ENCODE measurements around the gene KLHL22. TPM values are rescaled to one million over a fixed set of nuclear protein-coding genes. Genes with fewer than 3 reads are reported as not detected.

Gene KLHL22
- total and polyA plus RNA-seq, 7 donors: 8.4 to 24.3 (median 14.6) TPM

DNA sequence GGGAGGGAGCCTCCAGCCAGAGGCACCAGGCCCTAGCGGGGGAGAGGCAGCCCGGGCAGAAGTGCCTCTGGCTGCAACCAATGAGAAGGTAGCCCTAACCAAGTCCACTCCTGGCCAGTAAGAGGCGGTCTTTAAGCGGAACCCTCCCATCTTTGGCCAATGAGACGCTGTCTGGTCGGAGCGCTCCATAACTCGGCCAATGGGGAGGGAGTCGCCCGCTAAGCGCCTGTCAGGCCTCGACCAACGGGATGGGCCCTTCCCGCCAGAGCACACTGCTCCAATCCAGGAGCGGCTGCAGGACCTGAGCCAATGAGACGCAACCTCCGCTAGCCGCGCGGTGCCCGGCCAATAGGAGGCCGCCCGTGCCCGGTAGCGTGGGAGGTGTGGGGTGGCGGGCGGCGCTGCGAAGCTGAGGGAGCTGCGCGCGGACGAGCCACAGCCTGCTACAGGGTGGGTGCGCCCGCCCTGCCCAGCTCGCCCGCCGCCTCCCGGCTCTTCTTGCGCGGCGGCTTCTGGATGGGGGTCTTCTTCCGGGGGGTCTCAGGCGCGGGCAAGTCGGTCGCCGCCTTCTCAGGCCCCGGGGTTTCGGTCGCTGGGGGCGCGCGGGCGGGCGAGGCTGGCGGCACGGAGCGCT, 70.5 kb downstream of the KLHL22 start:
- TF ChIP-seq, protein P1, sequence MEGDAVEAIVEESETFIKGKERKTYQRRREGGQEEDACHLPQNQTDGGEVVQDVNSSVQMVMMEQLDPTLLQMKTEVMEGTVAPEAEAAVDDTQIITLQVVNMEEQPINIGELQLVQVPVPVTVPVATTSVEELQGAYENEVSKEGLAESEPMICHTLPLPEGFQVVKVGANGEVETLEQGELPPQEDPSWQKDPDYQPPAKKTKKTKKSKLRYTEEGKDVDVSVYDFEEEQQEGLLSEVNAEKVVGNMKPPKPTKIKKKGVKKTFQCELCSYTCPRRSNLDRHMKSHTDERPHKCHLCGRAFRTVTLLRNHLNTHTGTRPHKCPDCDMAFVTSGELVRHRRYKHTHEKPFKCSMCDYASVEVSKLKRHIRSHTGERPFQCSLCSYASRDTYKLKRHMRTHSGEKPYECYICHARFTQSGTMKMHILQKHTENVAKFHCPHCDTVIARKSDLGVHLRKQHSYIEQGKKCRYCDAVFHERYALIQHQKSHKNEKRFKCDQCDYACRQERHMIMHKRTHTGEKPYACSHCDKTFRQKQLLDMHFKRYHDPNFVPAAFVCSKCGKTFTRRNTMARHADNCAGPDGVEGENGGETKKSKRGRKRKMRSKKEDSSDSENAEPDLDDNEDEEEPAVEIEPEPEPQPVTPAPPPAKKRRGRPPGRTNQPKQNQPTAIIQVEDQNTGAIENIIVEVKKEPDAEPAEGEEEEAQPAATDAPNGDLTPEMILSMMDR (IDR thresholded peaks at IDR 0.05): no peak
- Histone ChIP-seq H3K27me3 (ENCODE audit: insufficient read depth in 3 of 3, low read length in 2 of 3) (no peaks in the 10 kb centered on the region), H3K4me3 (peak overlapping the region; percentile 18), H3K9me3 (no peaks in the 10 kb centered on the region), H3K4me1 (peaks cover 13% of the 10 kb centered on the region), H3K36me3 (ENCODE audit: insufficient read depth in 1 of 2, low read depth in 1 of 2) (no peaks in the 10 kb centered on the region), H3K27ac (no peak overlapping the region)
- DNase-seq (peak in 1 of 2 donors; percentile 80), ATAC-seq (peak in 1 of 4 donors; percentile 20)
- intact Hi-C loops (cut with DNase I): no loop called here
- 84 to 86% (median 86%) methylated on average over 53 to 59 of the region's 59 CpGs for WGBS, 3 donors

DNA sequence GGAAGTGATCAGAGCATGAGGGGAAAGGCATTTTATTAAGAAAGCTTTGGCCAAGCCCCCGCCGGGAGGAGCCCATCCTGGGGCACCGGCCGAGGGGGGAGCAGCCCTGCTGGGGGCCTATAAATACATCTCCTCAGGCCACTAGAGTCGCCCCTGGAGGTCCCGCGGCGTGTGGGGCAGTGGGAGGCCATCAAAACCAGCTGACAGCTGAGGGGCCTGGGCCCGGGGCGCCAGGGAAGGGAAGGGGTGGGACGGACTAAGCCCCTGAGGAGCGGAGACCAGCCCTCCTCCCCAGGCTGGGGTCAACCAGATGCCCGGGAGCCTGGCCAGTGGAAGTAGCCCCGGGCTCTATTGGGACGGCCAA, 71.0 kb downstream of the KLHL22 start:
- no peak overlapping the region for H3K4me3 ChIP-seq
- H3K27ac ChIP-seq: peak overlapping the region; percentile 23
- 77 to 79% (median 78%) methylated on average over 14 to 15 of the region's 15 CpGs for WGBS, 3 donors

DNA sequence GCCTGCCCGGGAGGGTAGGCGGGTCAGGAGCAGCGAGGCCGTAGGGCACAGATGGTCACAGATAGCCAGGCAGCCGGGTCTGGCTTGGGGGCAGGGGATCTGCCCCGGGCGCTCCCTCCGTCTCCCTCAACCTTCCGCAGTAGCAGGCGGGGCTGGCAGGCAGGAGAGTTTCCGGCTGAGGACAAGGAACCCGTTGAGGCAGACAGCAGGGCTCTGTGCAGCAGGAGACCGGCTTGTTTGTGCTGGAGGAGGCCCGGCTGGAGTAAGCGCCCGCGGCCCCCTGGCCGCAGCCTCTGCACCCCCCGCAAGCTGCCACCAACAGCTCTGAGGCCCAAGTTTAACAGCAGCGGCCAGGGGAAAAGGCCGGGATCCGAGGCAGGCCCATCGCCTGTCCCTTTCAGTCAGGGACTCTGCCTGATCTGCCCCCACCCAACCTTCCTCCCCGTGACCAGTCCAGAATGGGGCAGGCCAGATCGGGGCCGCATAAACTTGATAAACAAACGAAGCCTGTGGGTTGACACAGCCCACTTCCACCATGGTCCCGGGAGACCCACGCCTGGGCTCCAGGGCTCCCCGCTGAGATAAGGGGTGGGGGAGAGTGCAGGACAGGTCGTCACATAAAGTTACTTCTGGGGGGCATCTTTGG, 71.6 kb downstream of the KLHL22 start:
- DNase-seq (peak in 1 of 2 donors; percentile 46), ATAC-seq (no peak)
- Histone ChIP-seq H3K9me3 (no peaks in the 10 kb centered on the region), H3K27ac (peak overlapping the region; percentile 2), H3K4me1 (peaks cover 13% of the 10 kb centered on the region), H3K36me3 (ENCODE audit: insufficient read depth in 1 of 2, low read depth in 1 of 2) (no peaks in the 10 kb centered on the region), H3K27me3 (ENCODE audit: insufficient read depth in 3 of 3, low read length in 2 of 3) (no peaks in the 10 kb centered on the region), H3K4me3 (no peak overlapping the region)
- TF ChIP-seq, protein P1 (IDR thresholded peaks at IDR 0.05): no peak
- WGBS, 3 donors: 63 to 70% (median 66%) methylated on average over 30 to 31 of the region's 31 CpGs
- intact Hi-C loops (cut with DNase I): no loop called here

More for the DNA sequence above, 71.0 kb downstream of the KLHL22 start:
- Histone ChIP-seq H3K9me3 (no peaks in the 10 kb centered on the region), H3K27me3 (ENCODE audit: insufficient read depth in 3 of 3, low read length in 2 of 3) (no peaks in the 10 kb centered on the region), H3K4me1 (peaks cover 13% of the 10 kb centered on the region), H3K36me3 (ENCODE audit: insufficient read depth in 1 of 2, low read depth in 1 of 2) (no peaks in the 10 kb centered on the region)
- ATAC-seq (no peak), DNase-seq (no peak)
- intact Hi-C loops (cut with DNase I): no loop called here
- TF ChIP-seq, protein P1 (IDR thresholded peaks at IDR 0.05): no peak

DNA sequence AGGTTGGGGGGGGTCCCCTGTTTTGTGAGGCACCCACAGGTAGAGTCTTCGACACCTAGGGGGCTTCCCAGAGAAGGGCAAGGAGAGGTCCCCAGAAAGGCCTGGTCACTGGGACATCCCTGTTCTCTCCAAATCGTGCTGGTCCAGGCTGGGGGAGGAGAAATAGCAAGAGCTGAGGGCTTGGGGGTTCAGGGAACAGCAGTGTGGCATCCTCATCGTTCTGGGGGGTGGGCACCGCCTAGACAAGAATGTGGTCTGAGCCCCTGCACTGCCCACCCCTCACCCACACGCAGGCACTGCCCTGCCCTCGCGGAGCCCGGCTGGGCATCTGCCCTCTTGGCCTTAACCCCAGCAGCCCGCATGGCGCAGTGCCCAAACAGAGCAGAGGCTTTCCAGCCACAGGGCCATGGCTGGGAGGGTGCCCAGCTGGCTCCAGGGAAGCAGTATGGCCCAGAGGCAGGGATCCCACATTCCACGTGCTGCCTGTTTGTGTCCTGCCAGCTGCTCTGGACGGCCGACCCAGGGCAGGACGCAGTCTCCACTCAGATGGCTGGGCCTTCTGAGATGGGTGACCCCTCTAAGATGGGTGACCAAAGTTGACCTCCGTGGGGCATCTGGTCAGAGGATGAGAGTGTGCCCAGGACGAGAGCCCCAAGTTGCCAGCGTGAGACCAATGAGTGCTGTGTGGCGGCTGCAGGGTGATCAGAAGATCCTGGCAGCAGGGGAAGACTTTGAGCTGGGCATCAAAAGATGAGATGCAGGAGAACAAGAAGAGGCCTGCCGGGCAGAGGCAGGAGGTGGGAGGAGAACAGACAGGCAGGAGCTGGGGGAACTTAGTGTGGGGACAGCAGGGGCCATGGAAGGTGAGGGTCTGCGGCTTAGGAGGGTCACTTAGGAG, 72.3 kb downstream of the KLHL22 start:
- Histone ChIP-seq H3K36me3 (ENCODE audit: insufficient read depth in 1 of 2, low read depth in 1 of 2) (no peaks in the 10 kb centered on the region), H3K4me1 (peaks cover 13% of the 10 kb centered on the region), H3K27ac (peak overlapping the region; percentile 2), H3K4me3 (no peak overlapping the region), H3K9me3 (no peaks in the 10 kb centered on the region), H3K27me3 (ENCODE audit: insufficient read depth in 3 of 3, low read length in 2 of 3) (no peaks in the 10 kb centered on the region)
- 19 to 39% (median 26%) methylated on average over 19 to 20 of the region's 20 CpGs for WGBS, 3 donors
- TF ChIP-seq, protein P1 (IDR thresholded peaks at IDR 0.05): no peak
- intact Hi-C loops (cut with DNase I): no loop called here
- peak; percentile 73 to 89 for DNase-seq
- ATAC-seq: peak; percentile 72 to 92 (median 88)

All from psoas muscle (tissue), 8 donors.